GM12801 (cell line): ENCODE measurements around the gene OSBPL6.

Source experiments
- TF ChIP-seq, protein P1 (sequence below): IDR thresholded peaks from one replicate; pipeline ENCODE4 v1.5.1; 2011; ENCODE audit warnings: control low read depth; ENCODE audit not compliant: insufficient read length; ENCODE audit errors: extremely low read depth

OSBPL6 gene

GRCh38 chr2:178200331-178200730 lies 6.0 kb downstream of the OSBPL6 start:
- TF ChIP-seq, protein P1, sequence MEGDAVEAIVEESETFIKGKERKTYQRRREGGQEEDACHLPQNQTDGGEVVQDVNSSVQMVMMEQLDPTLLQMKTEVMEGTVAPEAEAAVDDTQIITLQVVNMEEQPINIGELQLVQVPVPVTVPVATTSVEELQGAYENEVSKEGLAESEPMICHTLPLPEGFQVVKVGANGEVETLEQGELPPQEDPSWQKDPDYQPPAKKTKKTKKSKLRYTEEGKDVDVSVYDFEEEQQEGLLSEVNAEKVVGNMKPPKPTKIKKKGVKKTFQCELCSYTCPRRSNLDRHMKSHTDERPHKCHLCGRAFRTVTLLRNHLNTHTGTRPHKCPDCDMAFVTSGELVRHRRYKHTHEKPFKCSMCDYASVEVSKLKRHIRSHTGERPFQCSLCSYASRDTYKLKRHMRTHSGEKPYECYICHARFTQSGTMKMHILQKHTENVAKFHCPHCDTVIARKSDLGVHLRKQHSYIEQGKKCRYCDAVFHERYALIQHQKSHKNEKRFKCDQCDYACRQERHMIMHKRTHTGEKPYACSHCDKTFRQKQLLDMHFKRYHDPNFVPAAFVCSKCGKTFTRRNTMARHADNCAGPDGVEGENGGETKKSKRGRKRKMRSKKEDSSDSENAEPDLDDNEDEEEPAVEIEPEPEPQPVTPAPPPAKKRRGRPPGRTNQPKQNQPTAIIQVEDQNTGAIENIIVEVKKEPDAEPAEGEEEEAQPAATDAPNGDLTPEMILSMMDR, result no peak

DNA sequence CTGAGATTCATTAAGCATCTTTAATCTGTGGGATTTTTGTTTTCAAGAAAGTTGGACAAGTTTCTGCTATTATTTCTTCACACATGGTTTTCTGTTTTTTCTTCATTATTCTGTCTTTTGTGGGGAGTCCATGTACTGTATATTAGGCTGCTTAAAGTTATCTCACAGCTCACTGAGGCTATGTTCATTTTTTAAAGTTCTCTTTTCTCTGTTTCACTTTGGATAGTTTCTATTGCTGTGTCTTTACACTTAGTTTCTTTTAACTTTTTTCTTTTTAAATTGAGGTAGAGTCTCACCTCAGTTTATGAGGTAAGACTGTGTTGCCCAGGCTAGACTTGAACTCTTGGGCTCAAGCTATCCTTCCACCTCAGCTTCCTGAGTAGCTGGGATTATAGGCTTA lies 8.6 kb downstream of the OSBPL6 start:
- TF ChIP-seq, protein P1, result no peak

DNA sequence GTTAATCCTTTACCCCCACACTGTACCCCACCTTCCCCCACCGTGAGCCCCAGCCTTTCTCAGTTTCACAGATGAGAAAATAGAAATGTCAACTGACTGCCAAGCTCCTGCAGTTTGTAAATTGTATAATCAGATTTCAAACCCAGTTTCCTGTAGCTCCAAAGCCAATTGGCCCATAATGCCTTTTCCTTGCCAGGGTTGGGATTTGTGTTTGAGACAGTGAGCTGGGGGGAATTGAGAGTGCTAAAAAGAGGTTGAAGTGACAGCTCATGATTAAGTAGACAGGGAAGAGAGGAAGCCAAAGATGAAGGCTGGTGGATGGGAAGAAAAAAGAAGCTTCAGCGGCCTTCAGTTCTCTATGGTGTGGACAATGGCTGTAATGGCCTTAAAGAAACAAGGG lies 10.7 kb downstream of the OSBPL6 start:
- TF ChIP-seq, protein P1, result no peak

- TF ChIP-seq, protein P1, result no peak
Observed at GRCh38 chr2:178205853-178206521, 11.7 kb downstream of the OSBPL6 start.

- TF ChIP-seq, protein P1, result no peak
Observed at GRCh38 chr2:178208336-178208735, 14.0 kb downstream of the OSBPL6 start.

- TF ChIP-seq, protein P1, result no peak
Observed at GRCh38 chr2:178208817-178209216, 14.5 kb downstream of the OSBPL6 start.

DNA sequence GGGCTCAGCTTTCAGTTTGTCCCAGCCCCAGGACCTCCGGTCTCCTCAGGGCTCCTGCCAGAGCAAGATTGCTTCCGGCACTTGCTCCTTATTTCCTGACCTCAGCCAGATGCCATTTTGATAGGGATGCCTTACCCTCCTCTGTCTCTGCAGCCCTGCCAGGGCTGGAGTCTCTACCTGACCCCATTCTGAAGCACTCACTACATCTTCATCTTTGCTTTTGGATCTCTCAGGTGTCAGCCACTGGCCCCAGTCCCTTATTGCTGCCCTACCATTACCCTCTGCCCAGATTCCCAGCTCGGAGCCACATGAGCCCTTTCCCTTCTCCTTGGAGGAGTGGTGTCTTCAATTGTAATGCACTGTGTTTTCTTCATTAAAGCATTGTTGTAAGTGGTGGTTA lies 17.1 kb downstream of the OSBPL6 start:
- TF ChIP-seq, protein P1, result no peak
